ENCODE data around the gene GPAM.

Gene GPAM

GRCh38 chr10:112136486-112137153 is 46.9 kb downstream of the GPAM start:
- H3K27ac ChIP-seq (ENCODE audit: insufficient read depth, low read depth, low read length, poor library complexity, severe bottlenecking) = no peak overlapping the region
- WGBS, 2 experiments = 91 to 92% methylated on average over 5 of the region's 5 CpGs
- H3K9me3 ChIP-seq (ENCODE audit: control insufficient read depth, low read length) = no peaks in the 10 kb centered on the region
- H3K4me3 ChIP-seq (ENCODE audit: insufficient read depth, low read depth, low read length) = no peak overlapping the region
- no peaks in the 10 kb centered on the region for H3K4me1 ChIP-seq (ENCODE audit: control insufficient read depth, insufficient read depth, low read length)
- H3K36me3 ChIP-seq (ENCODE audit: control insufficient read depth, insufficient read depth, low read length) = no peaks in the 10 kb centered on the region
- H3K27me3 ChIP-seq (ENCODE audit: control insufficient read depth, insufficient read depth, low read length, poor library complexity, severe bottlenecking) = no peaks in the 10 kb centered on the region

- Histone ChIP-seq H3K4me3 (ENCODE audit: insufficient read depth, low read depth, low read length) (no peak overlapping the region), H3K9me3 (ENCODE audit: control insufficient read depth, low read length) (no peaks in the 10 kb centered on the region), H3K4me1 (ENCODE audit: control insufficient read depth, insufficient read depth, low read length) (no peaks in the 10 kb centered on the region), H3K27me3 (ENCODE audit: control insufficient read depth, insufficient read depth, low read length, poor library complexity, severe bottlenecking) (no peaks in the 10 kb centered on the region), H3K36me3 (ENCODE audit: control insufficient read depth, insufficient read depth, low read length) (no peaks in the 10 kb centered on the region), H3K27ac (ENCODE audit: insufficient read depth, low read depth, low read length, poor library complexity, severe bottlenecking) (no peak overlapping the region)
- 89 to 91% methylated on average over 4 of the region's 4 CpGs for WGBS, 2 experiments
Observed at GRCh38 chr10:112135604-112136003, 48.0 kb downstream of the GPAM start.

GRCh38 chr10:112132435-112132834 is 51.1 kb downstream of the GPAM start:
- no peaks in the 10 kb centered on the region for H3K36me3 ChIP-seq (ENCODE audit: control insufficient read depth, insufficient read depth, low read length)
- no peaks in the 10 kb centered on the region for H3K27me3 ChIP-seq (ENCODE audit: control insufficient read depth, insufficient read depth, low read length, poor library complexity, severe bottlenecking)
- 78 to 86% methylated on average over 4 of the region's 4 CpGs for WGBS, 2 experiments
- no peak overlapping the region for H3K4me3 ChIP-seq (ENCODE audit: insufficient read depth, low read depth, low read length)
- no peaks in the 10 kb centered on the region for H3K9me3 ChIP-seq (ENCODE audit: control insufficient read depth, low read length)
- H3K27ac ChIP-seq (ENCODE audit: insufficient read depth, low read depth, low read length, poor library complexity, severe bottlenecking) = no peak overlapping the region
- H3K4me1 ChIP-seq (ENCODE audit: control insufficient read depth, insufficient read depth, low read length) = no peaks in the 10 kb centered on the region

GRCh38 chr10:112131996-112132395 is 51.6 kb downstream of the GPAM start:
- H3K27ac ChIP-seq (ENCODE audit: insufficient read depth, low read depth, low read length, poor library complexity, severe bottlenecking) = no peak overlapping the region
- 80 to 90% methylated on average over 2 to 3 of the region's 3 CpGs for WGBS, 2 experiments

GRCh38 chr10:112131346-112131745 is 52.2 kb downstream of the GPAM start:
- 89 to 92% methylated on average over 11 of the region's 11 CpGs for WGBS, 2 experiments
- no peak overlapping the region for H3K4me3 ChIP-seq (ENCODE audit: insufficient read depth, low read depth, low read length)
- H3K36me3 ChIP-seq (ENCODE audit: control insufficient read depth, insufficient read depth, low read length) = no peaks in the 10 kb centered on the region
- H3K27me3 ChIP-seq (ENCODE audit: control insufficient read depth, insufficient read depth, low read length, poor library complexity, severe bottlenecking) = no peaks in the 10 kb centered on the region
- no peaks in the 10 kb centered on the region for H3K9me3 ChIP-seq (ENCODE audit: control insufficient read depth, low read length)
- H3K27ac ChIP-seq (ENCODE audit: insufficient read depth, low read depth, low read length, poor library complexity, severe bottlenecking) = no peak overlapping the region
- no peaks in the 10 kb centered on the region for H3K4me1 ChIP-seq (ENCODE audit: control insufficient read depth, insufficient read depth, low read length)

More at GRCh38 chr10:112131996-112132395, 51.6 kb downstream of the GPAM start:
- H3K27me3 ChIP-seq (ENCODE audit: control insufficient read depth, insufficient read depth, low read length, poor library complexity, severe bottlenecking) = no peaks in the 10 kb centered on the region
- no peaks in the 10 kb centered on the region for H3K4me1 ChIP-seq (ENCODE audit: control insufficient read depth, insufficient read depth, low read length)
- H3K4me3 ChIP-seq (ENCODE audit: insufficient read depth, low read depth, low read length) = no peak overlapping the region
- H3K9me3 ChIP-seq (ENCODE audit: control insufficient read depth, low read length) = no peaks in the 10 kb centered on the region
- H3K36me3 ChIP-seq (ENCODE audit: control insufficient read depth, insufficient read depth, low read length) = no peaks in the 10 kb centered on the region

- no peaks in the 10 kb centered on the region for H3K36me3 ChIP-seq (ENCODE audit: control insufficient read depth, insufficient read depth, low read length)
- no peaks in the 10 kb centered on the region for H3K4me1 ChIP-seq (ENCODE audit: control insufficient read depth, insufficient read depth, low read length)
- H3K9me3 ChIP-seq (ENCODE audit: control insufficient read depth, low read length) = no peaks in the 10 kb centered on the region
- H3K27ac ChIP-seq (ENCODE audit: insufficient read depth, low read depth, low read length, poor library complexity, severe bottlenecking) = no peak overlapping the region
- no peaks in the 10 kb centered on the region for H3K27me3 ChIP-seq (ENCODE audit: control insufficient read depth, insufficient read depth, low read length, poor library complexity, severe bottlenecking)
- H3K4me3 ChIP-seq (ENCODE audit: insufficient read depth, low read depth, low read length) = no peak overlapping the region
- WGBS, 2 experiments = 95 to 97% methylated on average over 5 of the region's 5 CpGs
Observed at GRCh38 chr10:112126901-112127300, 56.7 kb downstream of the GPAM start.

- Histone ChIP-seq H3K27ac (ENCODE audit: insufficient read depth, low read depth, low read length, poor library complexity, severe bottlenecking) (no peak overlapping the region), H3K4me3 (ENCODE audit: insufficient read depth, low read depth, low read length) (no peak overlapping the region), H3K27me3 (ENCODE audit: control insufficient read depth, insufficient read depth, low read length, poor library complexity, severe bottlenecking) (no peaks in the 10 kb centered on the region), H3K9me3 (ENCODE audit: control insufficient read depth, low read length) (no peaks in the 10 kb centered on the region), H3K4me1 (ENCODE audit: control insufficient read depth, insufficient read depth, low read length) (no peaks in the 10 kb centered on the region), H3K36me3 (ENCODE audit: control insufficient read depth, insufficient read depth, low read length) (no peaks in the 10 kb centered on the region)
- WGBS, 2 experiments = 96% methylated on average over 5 of the region's 5 CpGs
Observed at GRCh38 chr10:112126172-112126571, 57.4 kb downstream of the GPAM start.

GRCh38 chr10:112124866-112125265 is 58.7 kb downstream of the GPAM start:
- Histone ChIP-seq H3K36me3 (ENCODE audit: control insufficient read depth, insufficient read depth, low read length) (no peaks in the 10 kb centered on the region), H3K4me3 (ENCODE audit: insufficient read depth, low read depth, low read length) (no peak overlapping the region), H3K9me3 (ENCODE audit: control insufficient read depth, low read length) (no peaks in the 10 kb centered on the region), H3K27me3 (ENCODE audit: control insufficient read depth, insufficient read depth, low read length, poor library complexity, severe bottlenecking) (no peaks in the 10 kb centered on the region), H3K4me1 (ENCODE audit: control insufficient read depth, insufficient read depth, low read length) (no peaks in the 10 kb centered on the region), H3K27ac (ENCODE audit: insufficient read depth, low read depth, low read length, poor library complexity, severe bottlenecking) (no peak overlapping the region)
- 94 to 98% methylated on average over 3 of the region's 3 CpGs for WGBS, 2 experiments

- no peaks in the 10 kb centered on the region for H3K27me3 ChIP-seq (ENCODE audit: control insufficient read depth, insufficient read depth, low read length, poor library complexity, severe bottlenecking)
- no peaks in the 10 kb centered on the region for H3K9me3 ChIP-seq (ENCODE audit: control insufficient read depth, low read length)
- H3K4me1 ChIP-seq (ENCODE audit: control insufficient read depth, insufficient read depth, low read length) = no peaks in the 10 kb centered on the region
- no peaks in the 10 kb centered on the region for H3K36me3 ChIP-seq (ENCODE audit: control insufficient read depth, insufficient read depth, low read length)
- no peak overlapping the region for H3K4me3 ChIP-seq (ENCODE audit: insufficient read depth, low read depth, low read length)
- 80 to 93% methylated on average over 3 to 4 of the region's 4 CpGs for WGBS, 2 experiments
- no peak overlapping the region for H3K27ac ChIP-seq (ENCODE audit: insufficient read depth, low read depth, low read length, poor library complexity, severe bottlenecking)
Observed at GRCh38 chr10:112122827-112123226, 60.7 kb downstream of the GPAM start.

GRCh38 chr10:112120491-112120890 is 63.1 kb downstream of the GPAM start:
- no peaks in the 10 kb centered on the region for H3K27me3 ChIP-seq (ENCODE audit: control insufficient read depth, insufficient read depth, low read length, poor library complexity, severe bottlenecking)
- H3K4me3 ChIP-seq (ENCODE audit: insufficient read depth, low read depth, low read length) = no peak overlapping the region
- no peaks in the 10 kb centered on the region for H3K36me3 ChIP-seq (ENCODE audit: control insufficient read depth, insufficient read depth, low read length)
- WGBS, 2 experiments = 88 to 94% methylated on average over 4 of the region's 4 CpGs
- no peaks in the 10 kb centered on the region for H3K4me1 ChIP-seq (ENCODE audit: control insufficient read depth, insufficient read depth, low read length)
- no peaks in the 10 kb centered on the region for H3K9me3 ChIP-seq (ENCODE audit: control insufficient read depth, low read length)
- H3K27ac ChIP-seq (ENCODE audit: insufficient read depth, low read depth, low read length, poor library complexity, severe bottlenecking) = no peak overlapping the region
